Islet precursor cell (in vitro differentiated cells): Measurements from ENCODE around the gene HORMAD2.
A peak's percentile ranks its signal among the peaks of the same experiment; 100 is the strongest.
"Not testable (repeated sequence)": the region's sequence is repeated elsewhere in the genome, so short reads cannot be mapped to it uniquely, and the experiment has no call there.

ENCODE experiments used
- DNase-seq: peaks from one replicate; pipeline ENCODE4 v3.0.0-alpha.2; 2018

HORMAD2 gene

GRCh38 chr22:30212996-30213441 is 132.8 kb downstream of the HORMAD2 start:
- DNase-seq = no peak

DNA sequence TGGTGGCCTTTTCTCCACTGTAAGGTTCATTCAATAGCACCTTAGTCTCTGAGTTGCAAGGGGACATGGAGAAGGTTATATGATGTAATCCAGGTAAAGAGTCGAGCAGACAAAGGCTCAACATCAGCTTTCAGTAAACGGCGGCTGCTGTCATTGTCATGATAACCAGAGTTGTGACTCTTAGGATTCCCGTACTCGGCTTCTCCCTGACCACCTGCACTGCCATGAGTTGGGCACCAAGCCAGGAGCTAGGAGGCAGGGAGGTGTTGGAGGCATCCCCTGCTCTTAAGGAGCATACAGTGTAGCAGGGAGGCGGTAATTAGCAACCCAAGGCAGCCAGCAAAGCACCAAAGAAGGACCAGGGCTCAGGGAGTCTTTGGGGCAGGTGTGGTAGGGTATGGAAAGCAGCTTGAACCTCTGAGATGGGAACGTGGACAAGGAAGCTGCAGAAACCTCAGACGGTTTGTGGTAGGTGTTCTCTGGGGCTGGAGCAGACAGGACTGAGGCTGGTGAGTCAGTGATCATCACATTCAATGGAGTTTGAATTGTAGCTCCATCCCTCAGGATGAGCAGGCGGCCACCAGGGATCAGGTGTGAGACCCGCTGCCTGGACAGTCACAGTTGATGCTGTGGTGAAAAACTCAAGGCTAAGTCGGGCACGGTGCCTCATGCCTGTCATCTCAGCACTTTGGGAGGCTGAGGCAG is 134.6 kb downstream of the HORMAD2 start:
- no peak for DNase-seq

- not testable (repeated sequence) for DNase-seq
Measured at GRCh38 chr22:30216272-30216671, 136.0 kb downstream of the HORMAD2 start.

- DNase-seq = no peak
Measured at GRCh38 chr22:30216710-30217109, 136.4 kb downstream of the HORMAD2 start.

- DNase-seq = no peak
Measured at GRCh38 chr22:30217698-30218560, 137.7 kb downstream of the HORMAD2 start.

DNA sequence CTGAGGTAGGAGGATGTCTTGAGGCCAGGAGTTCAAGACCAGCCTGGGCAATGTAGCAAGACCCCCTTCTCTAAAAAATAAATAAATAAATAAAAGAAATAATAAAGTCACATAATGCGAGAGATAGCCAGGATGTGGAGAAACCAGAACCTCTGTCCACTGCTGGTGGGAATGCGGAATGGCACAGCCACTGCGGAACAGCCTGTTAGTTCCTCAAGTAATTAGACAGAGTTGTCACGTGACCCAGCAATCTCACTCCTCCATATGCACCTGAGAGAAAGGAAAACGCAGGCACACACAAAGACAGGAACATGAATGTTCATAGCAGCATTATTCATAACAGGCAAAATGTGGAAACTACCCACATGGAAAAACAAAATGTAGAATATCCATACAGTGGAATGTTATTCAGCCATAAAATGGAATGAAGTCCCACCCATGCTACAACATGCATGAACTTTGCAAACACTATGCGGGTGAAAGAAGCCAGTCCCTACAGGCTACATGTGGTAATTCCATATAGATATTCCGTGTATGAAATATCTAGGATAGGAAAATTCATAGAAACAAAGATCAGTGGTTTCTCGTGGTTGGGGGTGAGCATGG is 138.9 kb downstream of the HORMAD2 start:
- DNase-seq = no peak

- no peak for DNase-seq
Measured at GRCh38 chr22:30219668-30220278, 139.5 kb downstream of the HORMAD2 start.

- no peak for DNase-seq
Measured at GRCh38 chr22:30220338-30221012, 140.2 kb downstream of the HORMAD2 start.

GRCh38 chr22:30221121-30221992 is 141.1 kb downstream of the HORMAD2 start:
- DNase-seq = no peak

GRCh38 chr22:30222321-30222720 is 142.1 kb downstream of the HORMAD2 start:
- DNase-seq = no peak

DNA sequence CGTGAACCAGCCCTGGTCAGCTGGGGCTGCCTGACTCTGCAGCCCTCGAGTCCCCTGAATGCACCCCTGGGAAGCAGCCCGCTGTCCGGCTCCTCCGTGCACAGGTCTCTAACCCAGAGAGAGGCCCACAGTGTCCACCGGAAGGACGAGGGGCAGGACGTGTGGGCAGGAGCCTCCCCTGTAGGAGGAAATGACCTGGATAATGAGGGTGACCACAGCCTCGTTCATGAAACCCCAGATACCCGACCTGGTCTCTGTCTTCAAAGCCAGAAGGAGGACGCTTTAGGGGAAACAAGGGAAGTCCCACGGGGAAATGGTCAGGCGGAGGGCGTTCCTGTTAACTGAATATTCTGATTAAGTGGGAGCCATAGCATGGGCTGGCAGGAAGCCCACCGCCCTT is 143.0 kb downstream of the HORMAD2 start:
- DNase-seq = no peak

GRCh38 chr22:30224161-30224857 is 144.0 kb downstream of the HORMAD2 start:
- peak; percentile 94 for DNase-seq

DNA sequence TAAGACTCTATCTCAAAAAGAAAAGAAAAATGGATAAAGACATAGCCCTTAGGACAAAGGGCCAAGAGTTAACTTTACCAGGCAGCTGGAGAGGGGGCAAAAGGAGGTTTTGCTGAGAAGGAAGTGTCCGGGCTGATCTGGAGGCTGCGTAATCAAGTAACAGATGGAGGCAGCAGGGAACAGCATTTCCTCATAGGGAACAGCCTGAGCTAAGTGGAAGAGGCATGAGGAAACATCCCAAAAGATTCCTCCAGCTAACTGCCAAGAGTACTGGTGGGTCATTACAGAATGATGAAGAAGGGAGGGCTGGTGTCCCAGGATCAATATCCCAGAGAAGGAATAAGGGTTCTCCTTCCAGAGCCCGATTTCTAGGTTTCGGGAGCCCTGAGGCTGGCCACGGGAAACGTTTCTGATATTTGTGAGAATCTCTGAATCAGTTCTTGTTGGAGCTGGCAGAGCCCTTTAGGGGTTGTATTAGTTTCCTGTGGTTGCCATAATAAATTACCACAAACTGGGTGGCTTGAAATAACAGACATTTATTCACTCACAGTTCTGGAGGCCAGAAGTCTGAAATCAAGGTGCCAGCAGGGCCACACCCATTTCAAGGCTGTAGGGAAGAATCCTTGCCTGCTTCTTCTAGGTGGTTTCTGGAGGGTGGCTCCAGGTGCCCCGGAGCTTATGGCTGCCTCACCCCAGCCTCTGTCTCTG is 145.1 kb downstream of the HORMAD2 start:
- DNase-seq = no peak

GRCh38 chr22:30226192-30226832 is 146.0 kb downstream of the HORMAD2 start:
- peak; percentile 89 for DNase-seq
